ENCODE data around the gene VIPR2.

DNA sequence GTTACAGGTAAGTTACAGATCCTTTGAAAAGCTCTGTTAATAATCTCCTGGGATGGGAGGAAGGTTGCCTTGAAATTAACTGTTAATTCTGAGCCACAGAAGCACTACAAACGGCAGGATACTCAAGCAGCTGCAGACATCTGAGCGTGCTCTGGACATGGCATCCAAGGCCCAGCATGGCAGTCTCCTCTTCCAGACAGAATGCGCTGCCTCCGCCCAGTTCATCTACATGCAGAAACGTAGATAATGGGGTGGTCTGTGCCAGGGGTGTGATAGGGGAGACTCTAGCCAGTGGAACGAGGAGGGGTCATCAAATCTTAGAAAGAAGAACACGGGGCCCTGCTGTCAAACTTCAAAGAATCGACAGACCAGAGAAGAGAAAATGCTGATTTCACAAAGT, 13.8 kb downstream of the VIPR2 start:
- TF ChIP-seq, protein P1, sequence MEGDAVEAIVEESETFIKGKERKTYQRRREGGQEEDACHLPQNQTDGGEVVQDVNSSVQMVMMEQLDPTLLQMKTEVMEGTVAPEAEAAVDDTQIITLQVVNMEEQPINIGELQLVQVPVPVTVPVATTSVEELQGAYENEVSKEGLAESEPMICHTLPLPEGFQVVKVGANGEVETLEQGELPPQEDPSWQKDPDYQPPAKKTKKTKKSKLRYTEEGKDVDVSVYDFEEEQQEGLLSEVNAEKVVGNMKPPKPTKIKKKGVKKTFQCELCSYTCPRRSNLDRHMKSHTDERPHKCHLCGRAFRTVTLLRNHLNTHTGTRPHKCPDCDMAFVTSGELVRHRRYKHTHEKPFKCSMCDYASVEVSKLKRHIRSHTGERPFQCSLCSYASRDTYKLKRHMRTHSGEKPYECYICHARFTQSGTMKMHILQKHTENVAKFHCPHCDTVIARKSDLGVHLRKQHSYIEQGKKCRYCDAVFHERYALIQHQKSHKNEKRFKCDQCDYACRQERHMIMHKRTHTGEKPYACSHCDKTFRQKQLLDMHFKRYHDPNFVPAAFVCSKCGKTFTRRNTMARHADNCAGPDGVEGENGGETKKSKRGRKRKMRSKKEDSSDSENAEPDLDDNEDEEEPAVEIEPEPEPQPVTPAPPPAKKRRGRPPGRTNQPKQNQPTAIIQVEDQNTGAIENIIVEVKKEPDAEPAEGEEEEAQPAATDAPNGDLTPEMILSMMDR (conservative IDR thresholded peaks at IDR 0.05; ENCODE audit: low read depth in 2 of 2) = no peak
- TF ChIP-seq POLR2AphosphoS5 (IDR thresholded peaks at IDR 0.05; ENCODE audit: low read depth) (no peak), ZNF114 (CRISPR knock-in tag; IDR thresholded peaks at IDR 0.05) (no peak), EZH2 (IDR thresholded peaks at IDR 0.05; ENCODE audit: low read depth, unreplicated experiment) (no peak), JUNB (IDR thresholded peaks at IDR 0.05; ENCODE audit: unreplicated experiment) (no peak), EZH2phosphoT487 (IDR thresholded peaks at IDR 0.05; ENCODE audit: unreplicated experiment) (no peak)
- TF ChIP-seq, protein P2, sequence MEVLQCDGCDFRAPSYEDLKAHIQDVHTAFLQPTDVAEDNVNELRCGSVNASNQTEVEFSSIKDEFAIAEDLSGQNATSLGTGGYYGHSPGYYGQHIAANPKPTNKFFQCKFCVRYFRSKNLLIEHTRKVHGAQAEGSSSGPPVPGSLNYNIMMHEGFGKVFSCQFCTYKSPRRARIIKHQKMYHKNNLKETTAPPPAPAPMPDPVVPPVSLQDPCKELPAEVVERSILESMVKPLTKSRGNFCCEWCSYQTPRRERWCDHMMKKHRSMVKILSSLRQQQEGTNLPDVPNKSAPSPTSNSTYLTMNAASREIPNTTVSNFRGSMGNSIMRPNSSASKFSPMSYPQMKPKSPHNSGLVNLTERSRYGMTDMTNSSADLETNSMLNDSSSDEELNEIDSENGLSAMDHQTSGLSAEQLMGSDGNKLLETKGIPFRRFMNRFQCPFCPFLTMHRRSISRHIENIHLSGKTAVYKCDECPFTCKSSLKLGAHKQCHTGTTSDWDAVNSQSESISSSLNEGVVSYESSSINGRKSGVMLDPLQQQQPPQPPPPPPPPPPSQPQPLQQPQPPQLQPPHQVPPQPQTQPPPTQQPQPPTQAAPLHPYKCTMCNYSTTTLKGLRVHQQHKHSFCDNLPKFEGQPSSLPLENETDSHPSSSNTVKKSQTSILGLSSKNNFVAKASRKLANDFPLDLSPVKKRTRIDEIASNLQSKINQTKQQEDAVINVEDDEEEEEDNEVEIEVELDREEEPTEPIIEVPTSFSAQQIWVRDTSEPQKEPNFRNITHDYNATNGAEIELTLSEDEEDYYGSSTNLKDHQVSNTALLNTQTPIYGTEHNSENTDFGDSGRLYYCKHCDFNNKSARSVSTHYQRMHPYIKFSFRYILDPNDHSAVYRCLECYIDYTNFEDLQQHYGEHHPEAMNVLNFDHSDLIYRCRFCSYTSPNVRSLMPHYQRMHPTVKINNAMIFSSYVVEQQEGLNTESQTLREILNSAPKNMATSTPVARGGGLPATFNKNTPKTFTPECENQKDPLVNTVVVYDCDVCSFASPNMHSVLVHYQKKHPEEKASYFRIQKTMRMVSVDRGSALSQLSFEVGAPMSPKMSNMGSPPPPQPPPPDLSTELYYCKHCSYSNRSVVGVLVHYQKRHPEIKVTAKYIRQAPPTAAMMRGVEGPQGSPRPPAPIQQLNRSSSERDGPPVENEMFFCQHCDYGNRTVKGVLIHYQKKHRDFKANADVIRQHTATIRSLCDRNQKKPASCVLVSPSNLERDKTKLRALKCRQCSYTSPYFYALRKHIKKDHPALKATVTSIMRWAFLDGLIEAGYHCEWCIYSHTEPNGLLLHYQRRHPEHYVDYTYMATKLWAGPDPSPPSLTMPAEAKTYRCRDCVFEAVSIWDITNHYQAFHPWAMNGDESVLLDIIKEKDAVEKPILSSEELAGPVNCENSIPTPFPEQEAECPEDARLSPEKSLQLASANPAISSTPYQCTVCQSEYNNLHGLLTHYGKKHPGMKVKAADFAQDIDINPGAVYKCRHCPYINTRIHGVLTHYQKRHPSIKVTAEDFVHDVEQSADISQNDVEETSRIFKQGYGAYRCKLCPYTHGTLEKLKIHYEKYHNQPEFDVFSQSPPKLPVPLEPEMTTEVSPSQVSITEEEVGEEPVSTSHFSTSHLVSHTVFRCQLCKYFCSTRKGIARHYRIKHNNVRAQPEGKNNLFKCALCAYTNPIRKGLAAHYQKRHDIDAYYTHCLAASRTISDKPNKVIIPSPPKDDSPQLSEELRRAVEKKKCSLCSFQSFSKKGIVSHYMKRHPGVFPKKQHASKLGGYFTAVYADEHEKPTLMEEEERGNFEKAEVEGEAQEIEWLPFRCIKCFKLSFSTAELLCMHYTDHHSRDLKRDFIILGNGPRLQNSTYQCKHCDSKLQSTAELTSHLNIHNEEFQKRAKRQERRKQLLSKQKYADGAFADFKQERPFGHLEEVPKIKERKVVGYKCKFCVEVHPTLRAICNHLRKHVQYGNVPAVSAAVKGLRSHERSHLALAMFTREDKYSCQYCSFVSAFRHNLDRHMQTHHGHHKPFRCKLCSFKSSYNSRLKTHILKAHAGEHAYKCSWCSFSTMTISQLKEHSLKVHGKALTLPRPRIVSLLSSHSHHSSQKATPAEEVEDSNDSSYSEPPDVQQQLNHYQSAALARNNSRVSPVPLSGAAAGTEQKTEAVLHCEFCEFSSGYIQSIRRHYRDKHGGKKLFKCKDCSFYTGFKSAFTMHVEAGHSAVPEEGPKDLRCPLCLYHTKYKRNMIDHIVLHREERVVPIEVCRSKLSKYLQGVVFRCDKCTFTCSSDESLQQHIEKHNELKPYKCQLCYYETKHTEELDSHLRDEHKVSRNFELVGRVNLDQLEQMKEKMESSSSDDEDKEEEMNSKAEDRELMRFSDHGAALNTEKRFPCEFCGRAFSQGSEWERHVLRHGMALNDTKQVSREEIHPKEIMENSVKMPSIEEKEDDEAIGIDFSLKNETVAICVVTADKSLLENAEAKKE (CRISPR knock-in tag; IDR thresholded peaks at IDR 0.05) = no peak

Measured in GM23338 (cell line).